H54 (cell line): ENCODE results near the gene ARHGAP10.

Source experiments
- DNase-seq: peaks from one replicate; pipeline ENCODE4 v3.0.0; 2011; ENCODE audit warnings: low spot score, mixed read lengths; ENCODE audit not compliant: insufficient read length
- FAIRE-seq: peaks from 3 replicates; lab custom pipeline; 2011; peaks lifted over from hg19 to GRCh38; lab: Jason Lieb, UNC
- POLR2A ChIP-seq: IDR thresholded peaks from 2 replicates; pipeline ENCODE4 v1.6.1; 2011; ENCODE audit warnings: low read depth, mild to moderate bottlenecking, low read length

Gene ARHGAP10

DNA sequence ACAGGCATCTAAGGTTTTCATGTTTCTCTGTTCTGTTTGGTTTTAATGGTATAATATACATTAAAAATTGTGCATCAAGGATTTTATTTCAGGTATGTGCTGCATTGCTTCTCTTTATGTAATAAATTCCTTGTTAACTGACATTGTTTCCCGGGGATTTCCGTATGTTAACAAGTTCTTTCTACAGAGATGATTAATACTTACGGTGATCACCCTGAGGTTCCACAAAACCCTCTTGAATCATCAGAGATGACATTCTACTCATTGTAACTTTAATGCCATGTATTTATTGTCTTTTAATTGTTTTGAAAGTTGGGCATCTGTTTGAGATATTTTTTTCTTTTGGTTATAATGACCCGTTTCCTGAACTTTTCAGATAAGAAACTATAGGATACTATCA, 37.5 kb downstream of the ARHGAP10 start:
- DNase-seq (no peak), FAIRE-seq (no peak)
- no peak for TF ChIP-seq POLR2A

DNA sequence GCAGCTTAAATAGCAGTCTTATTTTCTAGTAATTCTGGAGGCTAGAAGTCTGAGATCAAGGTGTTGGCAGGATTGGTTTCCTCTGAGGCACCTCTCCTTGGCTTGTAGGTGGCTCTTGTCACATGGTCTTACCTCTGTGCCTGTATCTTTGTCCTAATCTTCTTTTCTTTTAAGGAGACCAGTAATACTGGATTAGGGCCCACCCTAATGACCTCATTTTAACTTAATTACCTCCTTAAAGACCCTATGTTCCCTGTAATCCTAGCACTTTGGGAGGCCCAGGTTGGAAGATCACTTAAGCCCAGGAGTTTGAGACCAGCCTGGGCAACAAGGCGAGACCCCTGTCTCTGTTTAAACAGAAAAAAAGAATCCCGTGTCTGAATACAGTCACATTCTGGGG, 38.9 kb downstream of the ARHGAP10 start:
- TF ChIP-seq POLR2A, result no peak
- FAIRE-seq, result no peak

DNA sequence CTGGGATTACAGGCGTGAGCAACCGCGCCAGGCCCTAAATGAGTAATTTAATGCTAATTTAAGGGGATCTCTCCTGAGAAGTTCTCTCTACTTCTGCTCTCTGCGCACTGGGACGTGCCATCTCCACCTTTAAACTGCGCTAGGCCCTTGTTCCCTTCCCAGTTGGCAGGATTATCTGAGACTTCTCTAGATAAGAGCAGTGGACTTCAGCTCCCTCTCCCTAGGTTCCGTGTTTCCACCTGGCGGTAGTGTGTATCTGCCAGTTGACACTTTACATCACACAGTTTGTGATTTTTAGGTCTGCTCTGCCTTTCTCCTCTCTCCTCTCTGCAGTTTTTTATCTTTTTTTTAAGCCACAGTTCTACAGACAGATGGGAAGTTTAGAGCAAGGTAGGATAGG, 40.2 kb downstream of the ARHGAP10 start:
- no peak for DNase-seq
- TF ChIP-seq POLR2A, result no peak
- no peak for FAIRE-seq

More for the DNA sequence above, 38.9 kb downstream of the ARHGAP10 start:
- DNase-seq, result no peak

DNA sequence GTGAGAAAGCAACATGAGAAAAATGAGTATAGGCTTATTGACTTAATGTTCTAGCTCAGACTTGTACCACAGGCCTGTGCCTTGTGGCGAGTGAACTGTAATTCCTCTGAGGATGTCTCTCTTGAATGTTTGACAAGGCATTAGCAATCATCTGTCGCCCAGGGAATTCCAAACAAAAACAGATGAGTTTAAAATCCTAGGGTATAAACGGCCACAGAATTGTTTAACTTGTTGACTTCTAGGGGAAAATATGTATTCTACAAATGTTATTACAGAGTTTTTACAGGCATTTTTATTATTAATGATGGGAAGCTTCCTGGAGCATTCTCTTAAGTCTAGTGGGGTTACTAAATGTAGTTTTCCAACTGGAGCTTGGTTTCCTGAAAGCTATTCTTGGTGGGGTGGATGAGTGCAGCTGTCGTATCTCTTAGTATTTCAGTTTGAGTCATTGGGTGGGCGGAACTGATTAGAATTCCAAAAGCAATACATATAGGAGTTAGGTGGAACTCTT, 40.6 kb downstream of the ARHGAP10 start:
- DNase-seq, result peak; percentile 9
- FAIRE-seq, result no peak
- TF ChIP-seq POLR2A, result no peak

DNA sequence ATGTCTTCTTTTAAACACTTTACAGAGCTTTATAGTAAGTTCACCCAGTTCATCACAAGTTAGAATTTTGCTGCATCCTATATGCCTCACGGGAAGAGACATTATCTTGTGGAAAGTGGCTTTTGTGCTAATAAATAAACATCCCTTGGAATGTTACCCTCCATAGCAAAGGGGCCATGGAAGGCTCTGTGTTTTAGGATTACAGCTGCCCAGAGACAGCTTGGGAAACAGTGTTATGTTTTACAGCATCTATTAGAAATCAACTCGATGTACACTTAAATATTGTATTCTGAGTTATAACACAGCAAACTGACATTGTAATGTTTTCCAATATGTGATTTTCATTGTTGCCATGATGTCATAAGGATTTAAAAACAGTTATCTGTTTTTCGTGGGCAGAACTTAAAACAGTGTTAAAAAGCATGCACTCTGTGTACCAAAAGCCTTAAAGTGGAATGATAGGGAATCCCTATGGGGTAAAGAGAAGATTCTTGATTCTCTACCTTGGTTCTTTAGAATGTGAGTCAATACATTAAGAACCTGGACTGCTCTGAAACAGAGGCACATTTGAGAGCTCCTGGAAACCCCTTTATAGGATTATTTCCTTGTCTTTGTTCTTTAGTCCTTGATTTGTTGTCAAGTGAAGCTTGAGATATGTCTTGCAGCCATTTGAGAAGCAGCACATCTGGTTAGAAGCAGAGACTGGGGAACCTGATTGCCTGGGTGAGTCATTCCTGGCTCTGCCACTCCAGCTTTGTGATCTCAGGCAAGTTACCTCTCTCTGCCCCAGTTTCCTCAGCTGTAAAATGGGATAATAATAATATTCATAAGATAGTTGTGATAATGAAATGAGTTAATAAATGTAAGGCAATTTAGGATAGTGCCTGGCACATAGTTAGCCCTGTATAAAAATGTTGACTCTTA, 41.6 kb downstream of the ARHGAP10 start:
- no peak for TF ChIP-seq POLR2A
- no peak for DNase-seq
- FAIRE-seq, result no peak

DNA sequence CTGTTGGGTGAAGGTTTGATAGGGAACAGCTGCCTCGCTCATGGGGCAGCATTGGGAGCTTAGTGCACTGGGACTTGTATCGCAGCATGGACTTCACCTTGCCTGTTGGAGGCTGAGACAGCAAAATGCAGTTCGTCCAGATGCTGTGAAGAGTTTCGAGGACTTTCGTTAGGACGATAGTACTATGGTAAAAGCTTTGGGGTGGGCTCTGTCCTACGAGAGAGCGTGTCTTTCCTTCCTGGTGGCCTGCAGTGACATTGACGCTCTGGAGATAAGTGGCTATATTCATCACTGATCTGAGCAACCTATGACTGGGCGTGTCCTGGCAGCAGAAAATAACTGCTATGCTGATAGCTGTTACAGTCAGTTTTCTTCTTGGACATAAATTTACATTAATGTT, 44.8 kb downstream of the ARHGAP10 start:
- TF ChIP-seq POLR2A, result no peak
- no peak for FAIRE-seq
- DNase-seq, result no peak

DNA sequence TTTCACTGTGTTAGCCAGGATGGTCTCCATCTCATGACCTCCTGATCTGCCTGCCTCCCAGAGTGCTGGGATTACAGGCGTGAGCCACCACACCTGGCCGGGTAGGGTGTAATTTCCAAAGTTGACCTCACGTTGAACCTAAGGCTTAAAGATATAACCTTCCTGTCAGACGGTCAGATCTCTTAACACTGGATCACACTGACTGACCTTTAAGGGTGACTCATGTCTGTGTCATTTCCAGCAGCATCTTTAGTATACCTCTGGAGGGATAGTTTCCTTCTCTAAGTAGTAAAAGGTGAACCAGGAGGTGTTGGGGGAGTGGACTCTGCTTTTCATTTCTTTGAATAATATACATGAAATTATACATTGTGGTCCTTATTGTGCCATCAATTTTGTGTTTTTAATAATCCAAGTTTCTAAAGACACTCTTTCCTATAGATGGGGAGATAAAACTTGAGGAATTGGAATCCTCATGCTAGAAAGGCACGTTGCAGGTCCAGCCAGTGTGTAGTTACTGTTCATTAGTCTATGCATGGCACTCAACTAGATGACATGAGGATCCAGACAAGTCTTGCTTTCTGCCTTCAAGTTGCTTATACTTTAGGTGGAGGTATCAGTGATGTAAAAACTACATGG, 45.7 kb downstream of the ARHGAP10 start:
- peak; percentile 12 for DNase-seq
- FAIRE-seq, result no peak
- no peak for TF ChIP-seq POLR2A

DNA sequence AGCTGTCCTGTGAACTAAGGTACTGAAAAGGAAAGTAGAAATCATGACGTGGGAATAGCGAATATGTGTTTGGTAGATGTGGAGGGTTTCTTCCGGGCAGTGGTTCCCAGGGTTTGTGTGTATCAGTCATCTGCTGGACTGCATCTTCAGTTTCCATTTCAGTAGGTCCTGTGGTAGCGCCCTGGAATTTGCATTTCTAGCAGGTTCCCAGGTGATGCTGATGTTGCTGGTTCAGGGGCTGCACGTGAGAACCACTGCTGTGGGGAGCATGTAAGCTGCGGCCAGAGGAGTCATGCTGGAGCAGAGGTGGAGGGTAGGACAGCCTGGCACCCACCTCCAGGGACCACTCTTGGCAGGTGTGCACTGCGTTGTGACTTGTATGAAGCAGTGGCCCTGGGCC, 47.1 kb downstream of the ARHGAP10 start:
- TF ChIP-seq POLR2A, result no peak
- FAIRE-seq (no peak), DNase-seq (no peak)

DNA sequence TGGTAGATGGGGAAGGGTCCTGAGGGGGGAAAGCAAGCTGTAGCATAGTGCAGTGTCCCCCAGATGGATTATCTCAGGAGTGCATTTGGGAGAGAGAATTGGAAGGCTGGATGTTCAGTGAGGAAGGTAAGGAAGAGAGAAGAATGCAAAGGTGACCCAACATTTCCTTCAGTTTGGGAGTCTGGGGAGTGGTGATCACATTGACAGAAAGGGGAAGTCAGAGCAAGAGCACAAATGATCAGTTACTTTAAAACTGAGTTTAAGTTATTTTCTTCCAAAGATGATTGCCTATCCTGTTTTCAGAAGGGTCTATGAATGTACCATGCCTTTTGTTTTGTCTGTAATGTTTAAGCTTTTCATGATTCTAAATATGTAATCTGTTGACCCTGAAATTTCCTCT, 47.6 kb downstream of the ARHGAP10 start:
- no peak for DNase-seq
- FAIRE-seq, result no peak
- TF ChIP-seq POLR2A, result no peak

DNA sequence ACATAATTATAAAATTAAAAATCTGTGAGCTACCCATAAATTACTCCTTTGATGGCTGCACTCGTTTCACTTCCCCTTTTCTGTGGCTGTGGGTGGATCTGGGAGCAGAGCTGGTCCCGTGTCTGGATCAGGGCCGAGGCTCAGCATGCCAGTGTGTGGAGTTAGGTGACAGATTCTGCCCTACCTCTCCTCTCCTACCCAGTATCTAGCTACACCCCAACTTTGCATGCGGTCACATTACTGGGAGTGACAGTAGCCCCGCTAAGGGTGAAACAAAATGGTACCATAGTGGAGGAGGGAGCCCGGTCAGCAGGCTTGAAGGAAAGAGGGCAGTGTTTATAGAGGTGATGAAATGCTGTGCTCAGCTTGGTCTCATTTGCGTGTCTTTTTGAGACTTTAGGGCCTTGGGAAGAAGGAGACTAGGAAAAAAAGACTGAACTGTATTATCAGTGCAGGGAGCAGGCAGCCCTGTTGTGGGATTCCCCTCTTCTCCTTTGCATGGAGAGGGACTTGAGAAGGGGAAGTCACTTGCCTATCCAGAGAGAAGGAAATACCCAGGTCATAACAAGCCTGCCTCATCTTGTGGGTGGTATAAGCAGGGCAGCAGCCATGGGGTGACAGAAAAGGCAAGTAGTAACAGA, 48.4 kb downstream of the ARHGAP10 start:
- DNase-seq, result no peak
- FAIRE-seq, result no peak
- no peak for TF ChIP-seq POLR2A

DNA sequence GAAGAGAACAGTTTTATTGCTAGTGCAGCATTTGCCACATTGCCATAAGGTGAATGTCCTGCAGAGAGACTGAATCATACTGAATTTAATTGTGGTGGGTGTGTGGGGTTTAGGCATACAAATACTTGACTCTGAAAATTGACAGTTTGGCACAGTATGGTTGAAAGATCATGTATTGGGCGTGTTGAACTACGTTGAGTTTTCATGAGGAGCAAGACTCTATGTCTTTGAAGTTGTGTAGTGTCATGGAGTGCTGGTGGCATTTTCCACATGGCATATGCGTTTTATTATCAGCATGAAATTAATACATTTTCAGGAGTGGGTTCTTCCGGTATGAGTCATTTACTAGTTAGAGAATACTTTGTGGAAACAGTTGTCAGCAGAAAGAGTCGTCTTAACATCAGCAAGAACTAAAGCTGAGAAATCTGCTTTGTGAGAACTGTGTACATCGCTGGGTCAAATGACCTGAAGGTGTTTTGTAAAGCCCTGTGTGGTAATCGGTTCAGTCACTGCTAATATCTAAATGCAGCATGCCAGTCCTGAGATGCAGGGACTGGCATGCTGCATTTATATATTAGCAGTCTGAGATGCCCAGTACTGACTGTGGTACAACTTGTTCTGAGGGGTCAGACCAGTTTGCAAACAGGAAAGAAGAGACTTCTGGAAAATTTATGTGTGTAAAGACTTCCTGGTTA, 50.3 kb downstream of the ARHGAP10 start:
- FAIRE-seq (no peak), DNase-seq (no peak)
- TF ChIP-seq POLR2A, result no peak

DNA sequence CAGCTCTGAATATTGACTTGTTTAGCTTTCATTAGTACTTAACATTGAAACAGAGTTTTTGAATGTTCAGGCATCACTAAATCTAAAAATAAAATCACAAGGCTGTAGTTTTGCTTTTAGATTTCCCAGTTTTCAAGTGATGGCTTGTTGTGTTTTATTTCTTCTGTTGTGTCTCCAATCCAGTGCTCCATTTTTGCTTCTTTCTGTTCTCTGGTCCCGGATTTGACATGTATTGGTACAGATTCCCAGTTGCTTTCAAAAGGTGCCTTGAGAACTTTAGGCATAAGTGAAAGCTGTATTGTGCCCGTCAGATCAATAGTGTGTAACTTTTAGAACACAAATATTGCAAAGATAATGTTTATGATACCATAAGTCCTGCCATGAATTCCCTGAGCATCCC, 53.2 kb downstream of the ARHGAP10 start:
- FAIRE-seq, result no peak
- no peak for TF ChIP-seq POLR2A
- no peak for DNase-seq

DNA sequence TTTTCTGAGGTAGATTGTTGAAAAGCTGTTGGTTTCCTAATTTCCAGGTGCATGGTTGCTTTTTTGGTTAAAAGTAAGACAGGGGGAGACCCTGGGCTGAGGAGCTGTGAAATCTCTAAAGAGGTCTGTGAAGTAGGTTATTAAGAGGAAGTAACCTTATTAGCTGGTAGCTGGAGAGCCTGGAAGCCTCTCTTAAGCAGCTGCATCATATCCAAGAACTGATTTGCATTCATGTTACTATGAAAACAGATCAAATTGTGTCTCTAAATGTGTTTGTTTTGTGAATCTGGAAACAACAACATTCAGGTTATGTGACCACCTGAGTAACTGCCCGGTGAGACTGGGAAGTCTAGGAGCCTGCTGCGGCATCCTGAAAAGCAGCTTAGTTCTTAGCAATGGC, 54.1 kb downstream of the ARHGAP10 start:
- no peak for TF ChIP-seq POLR2A
- FAIRE-seq (no peak), DNase-seq (no peak)
